GM12872 (cell line): ENCODE data around the gene ANO4.

Experiments used
- TF ChIP-seq, protein P1 (sequence below): IDR thresholded peaks from 3 replicates; pipeline ENCODE4 v1.5.1; 2011; ENCODE audit warnings: low read depth, mild to moderate bottlenecking, low read length, moderate library complexity; ENCODE audit not compliant: insufficient read depth

Gene ANO4

DNA sequence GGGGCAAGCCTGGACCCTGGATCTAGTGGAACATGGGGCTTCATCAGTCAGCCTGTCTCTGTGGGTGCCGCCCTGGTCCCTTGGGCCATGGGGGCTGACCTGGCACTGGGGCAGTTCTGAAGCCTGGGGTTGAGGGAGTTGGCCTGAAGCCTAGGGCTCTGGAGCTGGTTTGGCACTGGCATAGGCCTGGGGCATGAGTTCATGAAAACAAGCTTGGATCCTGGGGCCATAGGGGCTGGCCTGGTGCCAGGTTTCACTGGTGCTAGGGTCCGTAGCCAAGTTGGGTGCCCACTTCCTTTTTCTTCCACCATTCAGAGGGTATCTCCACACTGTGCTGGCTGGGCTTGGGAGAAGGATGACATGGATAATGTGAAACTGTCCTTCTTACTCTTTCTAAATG, 26.6 kb upstream of the ANO4 start:
- TF ChIP-seq, protein P1, sequence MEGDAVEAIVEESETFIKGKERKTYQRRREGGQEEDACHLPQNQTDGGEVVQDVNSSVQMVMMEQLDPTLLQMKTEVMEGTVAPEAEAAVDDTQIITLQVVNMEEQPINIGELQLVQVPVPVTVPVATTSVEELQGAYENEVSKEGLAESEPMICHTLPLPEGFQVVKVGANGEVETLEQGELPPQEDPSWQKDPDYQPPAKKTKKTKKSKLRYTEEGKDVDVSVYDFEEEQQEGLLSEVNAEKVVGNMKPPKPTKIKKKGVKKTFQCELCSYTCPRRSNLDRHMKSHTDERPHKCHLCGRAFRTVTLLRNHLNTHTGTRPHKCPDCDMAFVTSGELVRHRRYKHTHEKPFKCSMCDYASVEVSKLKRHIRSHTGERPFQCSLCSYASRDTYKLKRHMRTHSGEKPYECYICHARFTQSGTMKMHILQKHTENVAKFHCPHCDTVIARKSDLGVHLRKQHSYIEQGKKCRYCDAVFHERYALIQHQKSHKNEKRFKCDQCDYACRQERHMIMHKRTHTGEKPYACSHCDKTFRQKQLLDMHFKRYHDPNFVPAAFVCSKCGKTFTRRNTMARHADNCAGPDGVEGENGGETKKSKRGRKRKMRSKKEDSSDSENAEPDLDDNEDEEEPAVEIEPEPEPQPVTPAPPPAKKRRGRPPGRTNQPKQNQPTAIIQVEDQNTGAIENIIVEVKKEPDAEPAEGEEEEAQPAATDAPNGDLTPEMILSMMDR = no peak

DNA sequence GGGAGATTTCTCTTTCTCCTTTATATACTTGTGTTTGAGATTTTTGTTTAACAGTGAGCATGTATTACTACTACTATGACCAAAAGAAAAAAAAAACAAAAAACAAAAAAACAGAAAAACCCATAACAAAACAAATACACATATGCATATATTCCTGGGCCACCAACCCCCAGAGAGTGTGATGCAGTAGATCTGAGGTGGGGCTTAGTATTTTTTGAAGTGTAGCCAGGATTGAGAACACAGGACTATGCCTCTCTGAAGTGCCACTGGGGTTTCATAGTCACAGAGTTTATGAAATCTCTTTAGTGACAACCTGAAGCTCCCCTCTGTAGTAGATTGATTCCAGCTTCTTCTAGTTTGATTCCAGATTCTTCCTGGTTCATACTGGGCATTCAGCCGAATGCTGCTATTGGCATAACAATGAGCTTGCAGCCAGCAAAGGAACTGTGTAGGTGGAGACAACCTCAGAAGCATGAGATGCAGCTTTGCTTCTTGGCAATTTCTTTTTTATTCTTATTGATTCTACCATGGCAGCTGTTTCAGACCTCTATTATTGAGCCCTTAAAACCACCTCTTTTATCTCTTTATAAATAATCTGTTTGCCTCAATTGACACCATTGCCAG, 15.5 kb upstream of the ANO4 start:
- TF ChIP-seq, protein P1 = no peak

DNA sequence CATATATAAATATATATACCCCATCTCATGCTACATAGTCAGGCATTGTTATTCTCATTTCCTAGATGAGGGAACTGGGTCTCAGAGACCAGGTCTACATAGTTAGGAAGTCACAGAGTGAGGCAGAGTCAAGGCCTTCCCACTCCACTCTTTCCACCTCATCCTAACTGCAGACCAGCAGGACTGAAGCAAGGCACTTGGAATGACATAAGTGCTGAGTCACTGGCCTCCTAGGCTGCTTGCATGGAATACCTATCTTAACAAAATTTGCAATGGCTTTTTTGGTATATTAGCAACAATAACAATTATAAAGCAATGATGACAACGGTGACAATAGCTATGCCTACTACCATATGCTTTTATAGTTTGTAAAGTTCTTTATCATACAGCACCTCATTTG, 5.4 kb upstream of the ANO4 start:
- TF ChIP-seq, protein P1 = no peak

DNA sequence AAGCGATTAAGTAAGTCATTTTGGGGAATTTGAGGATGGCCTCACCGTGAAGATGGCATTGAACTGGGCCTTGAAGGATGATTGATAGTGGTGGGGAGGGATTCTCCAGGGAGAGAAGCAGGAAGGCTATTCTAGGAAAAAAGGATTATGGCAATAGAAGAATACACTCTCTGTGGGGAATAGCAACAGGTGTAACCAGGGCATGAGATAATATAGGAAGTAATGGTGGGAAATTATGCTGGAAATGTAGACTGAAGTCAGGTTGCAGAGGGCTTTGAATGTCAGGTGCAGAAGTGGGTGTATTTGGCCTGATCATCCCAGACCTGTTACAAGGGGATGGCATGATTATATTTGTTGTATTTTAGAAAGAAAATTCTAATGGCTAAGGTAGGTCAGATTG, 4.6 kb upstream of the ANO4 start:
- TF ChIP-seq, protein P1 = no peak

DNA sequence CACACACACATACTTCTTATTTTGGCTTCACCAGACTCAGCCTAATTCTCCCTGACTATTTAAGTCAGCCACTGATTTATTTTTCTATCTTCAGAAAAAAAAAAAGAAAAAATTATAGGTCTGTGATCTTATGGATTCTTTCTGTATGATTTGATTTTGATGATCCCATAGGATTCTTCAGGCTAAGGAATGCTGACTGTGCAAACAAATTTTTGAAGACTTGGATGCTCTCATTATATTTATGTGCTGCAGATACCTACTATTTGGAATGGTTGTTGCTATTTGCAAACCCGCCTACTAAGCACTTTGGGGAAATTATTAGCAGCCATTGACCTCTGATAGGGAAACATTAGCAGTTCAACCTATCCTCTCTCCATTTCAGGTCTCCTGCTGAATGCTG, 4.0 kb upstream of the ANO4 start:
- TF ChIP-seq, protein P1 = no peak

DNA sequence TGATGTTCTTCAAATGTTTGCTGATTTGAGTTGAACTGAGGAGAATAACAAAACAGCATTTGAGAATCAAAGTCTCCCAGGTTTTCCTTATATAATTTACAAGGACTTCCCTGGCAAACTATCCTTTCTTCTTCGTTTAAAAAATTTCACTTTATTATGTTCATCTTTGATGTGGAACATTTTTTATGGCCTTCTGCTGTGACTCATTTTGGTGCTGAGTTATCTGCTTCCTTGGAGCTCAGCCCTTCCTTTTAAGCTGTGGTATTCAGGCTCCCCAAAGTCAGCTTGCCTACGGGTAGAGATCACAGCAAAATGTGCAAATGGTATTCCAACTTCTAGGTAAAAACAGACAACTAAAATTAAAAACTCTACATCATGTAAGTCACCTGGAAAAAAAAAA, 1.4 kb upstream of the ANO4 start:
- TF ChIP-seq, protein P1 = no peak

DNA sequence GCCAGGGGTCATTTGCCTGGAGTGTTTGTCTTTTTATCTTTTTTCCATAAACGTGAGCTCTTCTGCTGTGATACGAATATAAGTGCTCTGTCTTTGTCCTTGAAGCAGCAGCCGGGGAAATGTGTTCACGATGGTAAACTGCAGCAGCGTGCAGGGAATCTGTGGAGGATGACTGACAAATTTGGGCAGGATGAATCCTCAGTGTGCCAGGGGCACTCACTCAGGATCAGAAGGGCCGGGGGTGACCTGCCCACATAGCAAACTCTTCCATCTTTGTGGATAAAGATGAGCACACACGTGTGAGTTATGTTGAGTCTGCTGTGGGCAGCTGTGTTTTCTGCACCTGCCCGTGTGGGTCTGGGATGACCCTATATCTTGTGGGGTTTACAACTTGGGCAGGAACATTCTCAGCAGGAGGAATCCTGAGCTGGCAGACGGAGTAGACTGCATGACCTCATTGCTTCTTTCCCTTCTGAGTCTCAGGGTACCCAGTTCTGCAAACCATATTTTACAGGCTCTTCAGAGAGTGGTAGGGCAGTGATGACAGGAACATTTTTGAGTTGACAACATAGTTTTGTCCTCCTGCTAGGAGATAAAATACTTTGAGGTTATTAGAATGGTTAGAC, 711 bp downstream of the ANO4 start:
- TF ChIP-seq, protein P1 = no peak
